CD4-positive, alpha-beta T cell treated with Interleukin-21 for 1 hour (primary cell): ENCODE data around the gene NRCAM.

ENCODE experiments used
- DNase-seq: peaks from one replicate; pipeline ENCODE4 v3.0.0-alpha.2; 2020

The NRCAM gene

GRCh38 chr7:108114117-108114841 is 342.0 kb downstream of the NRCAM start:
- DNase-seq, result no peak

- DNase-seq, result no peak
These were observed 343.6 kb downstream of the NRCAM start for GRCh38 chr7:108112683-108113082.

GRCh38 chr7:108109221-108109908 is 346.9 kb downstream of the NRCAM start:
- DNase-seq, result no peak

- no peak for DNase-seq
These were observed 348.1 kb downstream of the NRCAM start for GRCh38 chr7:108108131-108108530.

- DNase-seq, result no peak
These were observed 351.9 kb downstream of the NRCAM start for GRCh38 chr7:108104324-108104723.

GRCh38 chr7:108103558-108104298 is 352.5 kb downstream of the NRCAM start:
- DNase-seq, result no peak

GRCh38 chr7:108102671-108103312 is 353.4 kb downstream of the NRCAM start:
- no peak for DNase-seq

GRCh38 chr7:108101759-108102158 is 354.5 kb downstream of the NRCAM start:
- DNase-seq, result no peak

- no peak for DNase-seq
These were observed 356.5 kb downstream of the NRCAM start for GRCh38 chr7:108099713-108100112.

GRCh38 chr7:108097703-108098102 is 358.5 kb downstream of the NRCAM start:
- no peak for DNase-seq
